Prostate gland (tissue), 2 donors: ENCODE data around the gene CUL2.

Experiments used
- CTCF ChIP-seq, 4 experiments: fragments of 200-600 bp in 2 of 4; fragments of 450-650 bp in 2 of 4; sonication (generic) in 2 of 4; IDR thresholded peaks; 1 replicate in 3 of 4; 2 replicates in 1 of 4; pipeline ENCODE4 v1.5.1; 2016 to 2019; ENCODE audit warnings: antibody characterized with exemption in 4 of 4, mild to moderate bottlenecking in 2 of 4, moderate library complexity in 2 of 4
- POLR2AphosphoS5 ChIP-seq: sonication (generic); formaldehyde crosslinking; IDR thresholded peaks from one replicate; pipeline ENCODE4 v1.6.1; 2017; ENCODE audit warnings: antibody characterized with exemption

DNA sequence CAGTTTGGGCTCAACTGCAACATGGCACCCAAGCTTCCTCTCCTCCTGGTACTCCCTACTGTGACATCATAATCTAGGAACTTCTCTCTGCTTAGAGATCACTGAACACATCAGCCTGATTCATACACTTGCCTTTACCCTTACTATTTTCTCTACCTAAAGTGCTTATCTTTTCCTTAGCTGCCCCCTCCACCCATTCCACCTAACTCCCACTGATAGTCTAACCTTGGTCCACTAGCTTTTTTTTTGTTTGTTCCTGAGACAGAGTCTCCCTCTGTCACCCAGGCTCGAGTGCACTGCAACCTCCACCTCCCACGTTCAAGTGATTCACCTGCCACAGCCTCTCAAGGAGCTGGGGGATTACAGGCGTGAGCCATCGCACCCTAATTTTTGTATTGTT lies 15.9 kb downstream of the CUL2 start:
- TF ChIP-seq CTCF (IDR thresholded peaks at IDR 0.05) (no peak), POLR2AphosphoS5 (no peak)
